B cell (primary cell): Measurements from ENCODE around the gene ALPL. TPM values are rescaled to one million over a fixed set of nuclear protein-coding genes. Genes with fewer than 3 reads are reported as not detected.

Source experiments
- ATAC-seq: fragments of 200-7000 bp; cut with Tn5 transposase; one replicate; pipeline ENCODE4 v1.10.0; 2021; ENCODE audit warnings: low read depth, mild to moderate bottlenecking, moderate number of reproducible peaks, moderate library complexity
- CTCF ChIA-PET: fragments of 350-600 bp; sonication (Branson Sonifier 250); formaldehyde crosslinking; loops from one replicate; lab custom pipeline; 2021; ENCODE audit warnings: antibody characterized with exemption, inconsistent platforms; lab: Charles Lee
- POLR2A ChIA-PET: fragments of 350-600 bp; sonication (Branson Sonifier 250); formaldehyde crosslinking; loops from one replicate; lab custom pipeline; 2021; ENCODE audit warnings: antibody characterized with exemption; lab: Charles Lee
- DNase-seq: peaks from one replicate; pipeline ENCODE4 v3.0.0; 2013
- H2AFZ ChIP-seq: 2 replicates; pipeline ENCODE4 v1.6.1; 2012; ENCODE audit warnings: mild to moderate bottlenecking, low read depth, low read length; ENCODE audit not compliant: insufficient read depth, poor library complexity, severe bottlenecking
- H3K27ac ChIP-seq, 2 donors: 1 replicate in 1 of 2; 2 replicates in 1 of 2; pipeline ENCODE4 v1.5.1; 2012 to 2013; ENCODE audit warnings: low read length in 2 of 2, mild to moderate bottlenecking in 2 of 2, moderate library complexity in 1 of 2
- H3K27me3 ChIP-seq, 4 experiments: fragments of 200-600 bp in 1 of 4; sonication (generic) in 1 of 4; replicated peaks in 1 of 4; 1 replicate in 2 of 4; 2 replicates in 2 of 4; pipeline versions ENCODE4 v1.6.1 to v1.7.0; 2013 to 2016; ENCODE audit warnings: low read length in 3 of 4, mild to moderate bottlenecking in 2 of 4, mixed read lengths in 1 of 4, moderate library complexity in 1 of 4; ENCODE audit not compliant: insufficient read depth in 4 of 4, control insufficient read depth in 3 of 4; ENCODE audit errors: control extremely low read depth in 1 of 4
- H3K36me3 ChIP-seq, 2 experiments: replicated peaks in 1 of 2; 1 replicate in 1 of 2; 2 replicates in 1 of 2; pipeline versions ENCODE4 v1.6.1 to v1.7.1; 2013; ENCODE audit warnings: low read length in 1 of 2; ENCODE audit not compliant: insufficient read depth in 2 of 2, control insufficient read depth in 1 of 2; ENCODE audit errors: control extremely low read depth in 1 of 2, extremely low read depth in 1 of 2
- H3K4me1 ChIP-seq, 2 donors: fragments of 200-600 bp in 1 of 2; sonication (generic) in 1 of 2; 1 replicate in 1 of 2; 2 replicates in 1 of 2; pipeline versions ENCODE4 v1.5.1 to v1.6.1; 2013 to 2017; ENCODE audit warnings: low read length in 2 of 2; ENCODE audit not compliant: control insufficient read depth in 2 of 2, insufficient read depth in 2 of 2
- H3K4me2 ChIP-seq: replicated peaks from 2 replicates; pipeline ENCODE3; 2012; ENCODE audit warnings: mild to moderate bottlenecking, low read depth, low read length; ENCODE audit not compliant: poor library complexity, severe bottlenecking
- H3K4me3 ChIP-seq, 5 experiments: fragments of 200-600 bp in 1 of 5; sonication (generic) in 1 of 5; 1 replicate in 3 of 5; 2 replicates in 2 of 5; pipeline versions ENCODE4 v1.5.1 to v1.7.0; 2011 to 2016; ENCODE audit warnings: low read length in 4 of 5, mild to moderate bottlenecking in 4 of 5, low read depth in 2 of 5, control low read depth in 1 of 5, moderate library complexity in 1 of 5; ENCODE audit not compliant: insufficient read depth in 1 of 5; ENCODE audit errors: control extremely low read depth in 1 of 5, extremely low read depth in 1 of 5
- H3K79me2 ChIP-seq: fragments of 200-600 bp; sonication (generic); one replicate; pipeline ENCODE4 v1.6.0; 2016; ENCODE audit warnings: low read length; ENCODE audit not compliant: control insufficient read depth, insufficient read depth
- H3K9ac ChIP-seq: fragments of 200-600 bp; sonication (generic); 2 replicates; pipeline ENCODE4 v1.6.1; 2017; ENCODE audit warnings: mild to moderate bottlenecking, low read length, moderate library complexity
- H3K9me3 ChIP-seq, 3 donors: one replicate each; pipeline versions ENCODE4 v1.6.1 to v1.7.1; 2013; ENCODE audit warnings: low read length in 2 of 3; ENCODE audit not compliant: control insufficient read depth in 2 of 3, insufficient read depth in 1 of 3; ENCODE audit errors: control extremely low read depth in 1 of 3
- H4K20me1 ChIP-seq: 2 replicates; pipeline ENCODE4 v1.6.0; 2012; ENCODE audit warnings: mild to moderate bottlenecking, low read length; ENCODE audit not compliant: insufficient read depth, control insufficient read depth, poor library complexity, severe bottlenecking
- H3K27ac Mint-ChIP-seq: one replicate; pipeline ENCODE4 v1.8.0; 2021; ENCODE audit warnings: mixed read lengths
- H3K27me3 Mint-ChIP-seq: one replicate; pipeline ENCODE4 v1.8.0; 2021; ENCODE audit warnings: mixed read lengths
- H3K4me1 Mint-ChIP-seq: one replicate; pipeline ENCODE4 v1.8.0; 2021; ENCODE audit warnings: mixed read lengths
- H3K4me3 Mint-ChIP-seq: one replicate; pipeline ENCODE4 v1.8.0; 2021; ENCODE audit warnings: mixed read lengths
- H3K9me3 Mint-ChIP-seq: one replicate; pipeline ENCODE4 v1.8.0; 2022; ENCODE audit warnings: mixed read lengths; ENCODE audit not compliant: insufficient read depth
- CTCF ChIP-seq: fragments of 200-600 bp; IDR thresholded peaks from one replicate; pipeline ENCODE4 v1.8.0; 2022; ENCODE audit warnings: antibody characterized with exemption, mild to moderate bottlenecking
- EZH2 ChIP-seq: IDR thresholded peaks from 2 replicates; pipeline ENCODE4 v1.6.1; 2012; ENCODE audit warnings: borderline replicate concordance, low read depth, mild to moderate bottlenecking, moderate library complexity, low read length; ENCODE audit not compliant: insufficient read depth, poor library complexity, severe bottlenecking
- WGBS: methylation state at CpG from one replicate; pipeline ENCODE4 v1.1.5; 2013; ENCODE audit warnings: missing lambda C conversion rate; ENCODE audit not compliant: insufficient coverage; 5-methylcytosine and 5-hydroxymethylcytosine counted together
- intact Hi-C: fragments of 100-400 bp; cut with micrococcal nuclease; formaldehyde crosslinking; loops from one replicate; pipeline ENCODE4 v1.10.0; 2022
- polyA plus RNA-seq: library from polyadenylated mRNA; depleted of rRNA; stranded (reverse); fragments of >200 nt; gene quantifications from 2 replicates; pipeline ENCODE4 v1.2.3, GENCODE V29; 2012
- total RNA-seq, 2 donors: library from RNA; stranded (reverse); fragments of 120-200 nt in 1 of 2; gene quantifications; 1 replicate in 1 of 2; 2 replicates in 1 of 2; pipeline versions ENCODE4 v1.2.3 to v1.2.4, GENCODE V29; 2013 to 2022

Gene ALPL
- total and polyA plus RNA-seq, 2 donors (not counting 1 experiment from before 2014, with no cell fraction given): 1.6 to 12.2 TPM

- H3K4me1 Mint-ChIP-seq: peaks cover 75% of the 10 kb centered on the region
- H3K27me3 ChIP-seq: no peaks in the 10 kb centered on the region
Observed at GRCh38 chr1:21517660-21518480, 8.6 kb downstream of the ALPL start.

More at GRCh38 chr1:21517660-21518480, 8.6 kb downstream of the ALPL start:
- Histone ChIP-seq H2AFZ (no peak overlapping the region), H4K20me1 (no peaks in the 10 kb centered on the region), H3K79me2 (no peaks in the 10 kb centered on the region), H3K9ac (peak overlapping the region; percentile 28), H3K36me3 (no peaks in the 10 kb centered on the region), H3K27ac (peak overlapping the region; percentile 69 to 85), H3K4me1 (peaks cover 68 to 94% of the 10 kb centered on the region in 2 donors), H3K4me2 (peak overlapping the region; percentile 42), H3K9me3 (peaks cover 0 to 11% (median 0%) of the 10 kb centered on the region in 3 donors), H3K4me3 (no peak overlapping the region)
- H3K27me3 Mint-ChIP-seq: no peaks in the 10 kb centered on the region
- ATAC-seq (peak; percentile 71), DNase-seq (peak; percentile 79)
- TF ChIP-seq EZH2 (no peak), CTCF (no peak)
- WGBS: 58% methylated on average over 2 of the region's 13 CpGs
- ChIA-PET CTCF (interaction anchor here (0.9 to 4.5 kb wide), 6 partner anchors 9 to 223 kb away, joined by 3 to 37 read pairs (median 9); partner anchors contain the start of gene ALPL), POLR2A (interaction anchor here (0.6 to 1.6 kb wide), 2 partner anchors 11 to 224 kb away, joined by 4 to 7 read pairs; no protein-coding TSS in a partner anchor)
- intact Hi-C loops: loop anchor here (1.0 to 10.0 kb wide), 4 partner anchors 9 to 507 kb away; partner anchors contain the start of gene ALPL
- H3K4me3 Mint-ChIP-seq: peak overlapping the region; percentile 47
- H3K27ac Mint-ChIP-seq: peak overlapping the region; percentile 97
- H3K9me3 Mint-ChIP-seq: no peaks in the 10 kb centered on the region
